ENCODE measurements around the gene SBF2.

- TF ChIP-seq CTCF (conservative IDR thresholded peaks at IDR 0.05 in 1 of 2, IDR thresholded peaks at IDR 0.05 in 1 of 2; ENCODE audit: extremely low read depth in 1 of 2, insufficient read depth in 1 of 2, low read depth in 1 of 2, low read length in 2 of 2) = no peak
- no peak for TF ChIP-seq EZH2 (IDR thresholded peaks at IDR 0.05; ENCODE audit: borderline replicate concordance, low read length)
Observed at GRCh38 chr11:9774109-9774508, 519.9 kb downstream of the SBF2 start.

Data from mammary epithelial cell (primary cell).